Astrocyte (in vitro differentiated cells and primary cell): ENCODE results near the gene SECISBP2L.

ENCODE experiments used
- CTCF ChIP-seq: IDR thresholded peaks from 2 replicates; pipeline ENCODE4 v1.5.1; 2011; ENCODE audit warnings: low read depth, mild to moderate bottlenecking, inconsistent platforms, low read length, moderate library complexity; ENCODE audit not compliant: insufficient read depth
- EZH2 ChIP-seq: IDR thresholded peaks from 2 replicates; pipeline ENCODE4 v1.6.1; 2012; ENCODE audit warnings: mild to moderate bottlenecking, low read length, inconsistent platforms; ENCODE audit not compliant: insufficient read depth

DNA sequence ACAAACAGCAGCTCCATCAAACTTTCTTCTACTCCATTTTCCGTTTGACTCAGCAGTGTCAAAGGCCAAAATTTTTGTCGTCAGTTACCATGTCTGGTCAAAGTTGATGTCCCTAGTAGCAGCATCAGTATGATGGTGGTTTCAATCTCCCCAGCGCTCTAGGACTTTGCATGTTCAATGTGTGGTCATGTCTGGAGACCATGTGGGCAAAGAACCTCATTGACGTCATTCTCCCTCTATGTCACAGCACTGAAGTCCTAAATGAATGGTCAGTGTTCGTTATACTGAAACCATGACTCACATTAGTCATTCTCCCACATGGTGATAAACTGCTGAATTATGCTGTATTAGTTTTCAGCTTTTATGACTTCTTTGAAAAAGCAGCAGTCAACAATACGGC lies 105.7 kb downstream of the SECISBP2L start:
- no peak for TF ChIP-seq CTCF
- no peak for TF ChIP-seq EZH2
